Body of pancreas (tissue), 4 donors: Measurements from ENCODE around the gene RABGGTA.

ENCODE experiments used
- CTCF ChIP-seq, 7 experiments: fragments of 450-650 bp in 4 of 7; fragments of 200-600 bp in 3 of 7; sonication (generic) in 3 of 7; IDR thresholded peaks; one replicate each; pipeline ENCODE4 v1.5.1; 2016 to 2019; ENCODE audit warnings: antibody characterized with exemption in 7 of 7
- POLR2A ChIP-seq, 3 donors: fragments of 450-650 bp; IDR thresholded peaks; one replicate each; pipeline ENCODE4 v1.6.1; 2016; ENCODE audit warnings: antibody characterized with exemption in 3 of 3, mild to moderate bottlenecking in 2 of 3

DNA sequence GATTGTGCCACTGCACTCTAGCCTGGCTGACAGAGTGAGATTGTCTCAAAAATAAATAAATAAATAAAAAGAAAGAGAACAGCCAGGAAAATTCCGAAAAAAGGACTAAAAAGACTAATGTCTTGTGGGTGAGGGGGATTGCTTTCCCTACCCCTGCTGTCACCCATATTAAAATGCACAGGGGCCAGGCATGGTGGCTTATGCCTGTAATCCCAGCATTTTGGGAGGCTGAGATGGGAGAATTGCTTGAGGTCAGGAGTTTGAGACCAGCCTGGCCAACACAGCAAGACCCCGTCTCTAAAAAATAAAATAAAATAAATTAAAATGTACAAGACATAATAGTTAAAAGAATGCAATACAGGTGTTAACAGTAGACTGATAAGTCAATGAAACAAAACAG is 22.1 kb upstream of the RABGGTA start:
- TF ChIP-seq CTCF (IDR thresholded peaks at IDR 0.05): no peak
- no peak for TF ChIP-seq POLR2A (IDR thresholded peaks at IDR 0.05)
